Measurements from ENCODE around the gene LMAN2L.

LMAN2L gene

DNA sequence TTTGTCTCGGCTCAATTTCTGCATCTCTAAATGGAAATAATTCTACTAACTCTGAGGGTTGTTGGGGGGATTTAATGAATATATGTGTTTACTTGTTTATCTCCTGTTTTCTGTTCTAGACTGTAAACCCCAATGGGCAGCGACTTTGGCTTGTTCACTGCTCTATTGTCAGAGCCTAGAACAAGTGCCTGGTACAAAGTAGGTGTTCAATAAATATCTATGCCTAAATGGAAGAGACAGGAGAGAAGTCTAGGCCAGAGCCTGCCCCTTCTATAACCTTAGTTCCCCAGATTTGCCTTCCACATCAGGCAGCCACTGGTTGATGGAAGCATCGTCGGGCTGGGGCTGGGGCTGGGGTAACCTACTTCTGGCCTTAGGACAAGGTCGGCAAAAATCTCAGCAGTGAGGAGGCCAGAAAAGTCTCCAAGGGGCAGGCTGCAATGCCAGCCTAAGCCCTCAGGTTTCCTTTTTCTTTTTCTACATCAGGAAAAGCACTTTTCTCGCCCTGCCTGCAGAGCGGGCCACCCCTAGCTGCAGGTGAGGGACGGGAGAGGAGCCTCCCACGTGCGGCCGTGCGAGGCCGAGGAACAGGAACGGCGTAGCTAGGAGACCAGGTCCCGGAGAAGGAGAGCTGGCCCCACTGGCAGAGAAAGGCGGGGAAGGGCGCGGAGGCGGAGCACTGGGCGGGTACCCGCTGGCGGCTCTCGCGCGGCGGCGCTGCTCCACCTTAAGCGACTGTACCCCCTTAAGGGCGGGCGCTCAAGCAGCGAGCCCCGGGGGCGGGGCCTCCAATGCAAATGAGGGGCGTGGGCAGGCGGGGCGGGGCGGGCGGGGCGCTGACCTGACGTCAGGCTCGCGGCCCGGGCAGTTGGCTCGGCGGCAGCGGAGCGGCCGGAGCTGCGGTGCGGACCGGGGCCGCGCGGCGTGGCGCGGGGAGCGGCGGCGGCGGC is 20.4 kb upstream of the LMAN2L start, which contains the start of gene CNNM4:
Gene CNNM4 (plus strand): TSS at position 867 of the 950 bp plus-strand sequence. CDS start 98 bp downstream, outside the sequence.
- no peak for TF ChIP-seq SIN3A (IDR thresholded peaks at IDR 0.05; ENCODE audit: borderline replicate concordance, insufficient read depth, low read length)
- TF ChIP-seq, protein P1, sequence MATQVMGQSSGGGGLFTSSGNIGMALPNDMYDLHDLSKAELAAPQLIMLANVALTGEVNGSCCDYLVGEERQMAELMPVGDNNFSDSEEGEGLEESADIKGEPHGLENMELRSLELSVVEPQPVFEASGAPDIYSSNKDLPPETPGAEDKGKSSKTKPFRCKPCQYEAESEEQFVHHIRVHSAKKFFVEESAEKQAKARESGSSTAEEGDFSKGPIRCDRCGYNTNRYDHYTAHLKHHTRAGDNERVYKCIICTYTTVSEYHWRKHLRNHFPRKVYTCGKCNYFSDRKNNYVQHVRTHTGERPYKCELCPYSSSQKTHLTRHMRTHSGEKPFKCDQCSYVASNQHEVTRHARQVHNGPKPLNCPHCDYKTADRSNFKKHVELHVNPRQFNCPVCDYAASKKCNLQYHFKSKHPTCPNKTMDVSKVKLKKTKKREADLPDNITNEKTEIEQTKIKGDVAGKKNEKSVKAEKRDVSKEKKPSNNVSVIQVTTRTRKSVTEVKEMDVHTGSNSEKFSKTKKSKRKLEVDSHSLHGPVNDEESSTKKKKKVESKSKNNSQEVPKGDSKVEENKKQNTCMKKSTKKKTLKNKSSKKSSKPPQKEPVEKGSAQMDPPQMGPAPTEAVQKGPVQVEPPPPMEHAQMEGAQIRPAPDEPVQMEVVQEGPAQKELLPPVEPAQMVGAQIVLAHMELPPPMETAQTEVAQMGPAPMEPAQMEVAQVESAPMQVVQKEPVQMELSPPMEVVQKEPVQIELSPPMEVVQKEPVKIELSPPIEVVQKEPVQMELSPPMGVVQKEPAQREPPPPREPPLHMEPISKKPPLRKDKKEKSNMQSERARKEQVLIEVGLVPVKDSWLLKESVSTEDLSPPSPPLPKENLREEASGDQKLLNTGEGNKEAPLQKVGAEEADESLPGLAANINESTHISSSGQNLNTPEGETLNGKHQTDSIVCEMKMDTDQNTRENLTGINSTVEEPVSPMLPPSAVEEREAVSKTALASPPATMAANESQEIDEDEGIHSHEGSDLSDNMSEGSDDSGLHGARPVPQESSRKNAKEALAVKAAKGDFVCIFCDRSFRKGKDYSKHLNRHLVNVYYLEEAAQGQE (IDR thresholded peaks at IDR 0.05; ENCODE audit: insufficient read depth in 1 of 2, low read depth in 2 of 2, low read length in 2 of 2) = no peak
- TF ChIP-seq FOXP2 (optimal IDR thresholded peaks at IDR 0.05; ENCODE audit: borderline replicate concordance, extremely low read depth, extremely low read length, insufficient read depth) = no peak
- peak; percentile 79; the same call in 1 of the 2 replicates for TF ChIP-seq TAF1 (IDR thresholded peaks at IDR 0.05; ENCODE audit: borderline replicate concordance, insufficient read depth, low read length)
- peak; percentile 42; the same call in 1 of the 2 replicates for TF ChIP-seq POLR2AphosphoS5 (IDR thresholded peaks at IDR 0.05; ENCODE audit: low read depth, low read length)

DNA sequence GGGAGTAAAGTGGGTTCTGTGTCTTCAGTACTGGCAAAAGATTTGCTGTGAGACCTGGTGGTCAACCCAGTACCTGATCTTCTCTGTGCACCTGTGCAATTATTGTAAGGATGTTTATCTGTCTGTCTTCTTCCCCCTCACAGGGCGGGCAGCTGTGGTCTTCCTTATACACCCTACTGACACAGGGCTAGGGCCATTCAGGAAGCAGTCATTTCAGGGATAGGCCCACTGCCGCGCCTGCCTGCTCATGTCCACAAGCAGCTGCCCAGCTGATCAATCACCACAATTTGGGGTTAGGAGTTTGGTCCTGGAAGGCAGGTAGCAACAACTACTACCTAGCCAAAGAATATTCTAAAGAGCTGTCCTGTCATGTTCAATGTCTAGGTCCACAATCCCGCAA is 19.7 kb upstream of the LMAN2L start:
- TF ChIP-seq POLR2AphosphoS5 (IDR thresholded peaks at IDR 0.05; ENCODE audit: low read depth, low read length) = no peak
- TF ChIP-seq SIN3A (IDR thresholded peaks at IDR 0.05; ENCODE audit: borderline replicate concordance, insufficient read depth, low read length) = no peak
- TF ChIP-seq TAF1 (IDR thresholded peaks at IDR 0.05; ENCODE audit: borderline replicate concordance, insufficient read depth, low read length) = no peak
- TF ChIP-seq, protein P1 (IDR thresholded peaks at IDR 0.05; ENCODE audit: insufficient read depth in 1 of 2, low read depth in 2 of 2, low read length in 2 of 2) = no peak
- no peak for TF ChIP-seq FOXP2 (optimal IDR thresholded peaks at IDR 0.05; ENCODE audit: borderline replicate concordance, extremely low read depth, extremely low read length, insufficient read depth)

DNA sequence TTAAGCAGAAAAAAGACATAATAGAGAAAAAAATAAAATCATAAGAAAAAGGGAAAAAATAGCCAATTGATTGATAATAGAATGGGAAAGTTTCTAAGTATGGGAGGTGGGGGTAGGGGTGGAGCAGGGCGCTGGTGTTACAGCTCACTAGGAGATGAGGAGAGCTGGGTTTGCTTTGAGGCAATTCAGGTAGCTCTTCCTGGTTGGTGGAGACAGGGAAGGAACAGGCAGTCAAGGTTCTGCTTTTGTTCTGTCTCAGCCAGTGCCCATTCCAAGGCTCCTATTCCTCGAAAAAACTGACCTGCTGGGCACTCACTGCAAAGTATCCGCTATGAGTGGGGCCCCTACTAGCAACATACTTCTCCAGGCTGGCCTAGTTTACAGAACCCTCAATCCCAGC is 19.1 kb upstream of the LMAN2L start:
- no peak for TF ChIP-seq FOXP2 (optimal IDR thresholded peaks at IDR 0.05; ENCODE audit: borderline replicate concordance, extremely low read depth, extremely low read length, insufficient read depth)

DNA sequence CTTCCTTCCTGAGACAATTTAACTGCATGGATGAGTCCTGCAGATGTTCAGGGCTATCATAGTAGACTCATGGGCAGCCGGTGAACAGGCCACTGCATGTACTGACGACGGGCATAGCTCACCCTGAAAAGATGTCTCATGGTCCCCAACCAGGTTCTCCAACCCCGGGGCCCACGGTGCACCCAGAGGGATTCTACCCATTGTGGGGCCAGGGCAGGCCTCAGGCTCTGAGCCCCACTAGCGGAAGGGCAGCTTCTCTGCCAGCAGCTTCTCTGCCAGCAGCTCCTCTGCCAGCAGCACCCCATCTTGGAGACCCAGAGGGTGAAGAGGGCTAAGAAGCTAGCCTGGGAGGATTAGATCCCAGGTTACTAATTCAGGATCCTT is 17.6 kb upstream of the LMAN2L start:
- TF ChIP-seq, protein P1 (IDR thresholded peaks at IDR 0.05; ENCODE audit: insufficient read depth in 1 of 2, low read depth in 2 of 2, low read length in 2 of 2) = no peak
- TF ChIP-seq FOXP2 (optimal IDR thresholded peaks at IDR 0.05; ENCODE audit: borderline replicate concordance, extremely low read depth, extremely low read length, insufficient read depth) = no peak
- no peak for TF ChIP-seq TAF1 (IDR thresholded peaks at IDR 0.05; ENCODE audit: borderline replicate concordance, insufficient read depth, low read length)
- TF ChIP-seq POLR2AphosphoS5 (IDR thresholded peaks at IDR 0.05; ENCODE audit: low read depth, low read length) = no peak
- no peak for TF ChIP-seq SIN3A (IDR thresholded peaks at IDR 0.05; ENCODE audit: borderline replicate concordance, insufficient read depth, low read length)

DNA sequence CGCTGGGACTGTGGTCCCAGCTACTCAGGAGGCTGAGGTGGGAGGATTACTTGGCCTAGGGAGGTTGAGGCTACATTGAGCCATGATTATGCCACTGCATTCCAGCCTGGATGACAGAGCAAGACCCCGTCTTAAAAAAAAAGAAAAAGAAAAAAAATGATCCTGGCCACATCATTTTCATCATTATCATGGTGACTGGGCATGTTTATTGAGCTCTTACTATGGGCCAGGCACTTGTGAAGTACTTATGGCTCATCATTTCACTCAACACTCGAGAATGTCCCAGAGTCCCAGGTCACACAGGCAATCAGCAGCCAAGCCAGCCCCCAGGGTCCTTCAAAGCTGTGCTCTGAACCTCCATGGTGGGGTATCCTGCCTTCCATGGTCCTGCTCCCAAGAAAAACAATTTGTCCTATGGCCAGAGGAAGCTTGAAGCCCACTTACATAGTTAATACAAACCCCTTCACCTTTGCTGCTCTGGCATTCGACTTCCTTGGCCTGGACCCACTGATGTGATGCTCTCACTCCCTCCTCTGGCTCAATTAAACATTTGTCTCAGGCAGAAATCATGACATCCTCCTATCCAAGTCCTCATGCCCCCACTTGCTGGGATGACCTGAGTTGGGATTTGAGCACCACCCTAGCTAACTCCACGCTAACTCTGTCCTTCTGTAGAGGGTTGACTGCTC is 17.1 kb upstream of the LMAN2L start:
- TF ChIP-seq, protein P1 (IDR thresholded peaks at IDR 0.05; ENCODE audit: insufficient read depth in 1 of 2, low read depth in 2 of 2, low read length in 2 of 2) = no peak
- TF ChIP-seq FOXP2 (optimal IDR thresholded peaks at IDR 0.05; ENCODE audit: borderline replicate concordance, extremely low read depth, extremely low read length, insufficient read depth) (no peak), TAF1 (IDR thresholded peaks at IDR 0.05; ENCODE audit: borderline replicate concordance, insufficient read depth, low read length) (no peak), POLR2AphosphoS5 (IDR thresholded peaks at IDR 0.05; ENCODE audit: low read depth, low read length) (no peak), SIN3A (IDR thresholded peaks at IDR 0.05; ENCODE audit: borderline replicate concordance, insufficient read depth, low read length) (no peak)
